EL (cell line): ENCODE data around the gene SPATS1.
A peak's percentile ranks its signal among the peaks of the same experiment; 100 is the strongest.
"Not testable (repeated sequence)": the region's sequence is repeated elsewhere in the genome, so short reads cannot be mapped to it uniquely, and the experiment has no call there.

Experiments
- DNase-seq: peaks from one replicate; pipeline ENCODE4 v3.0.0-alpha.2; 2016

Gene SPATS1

DNA sequence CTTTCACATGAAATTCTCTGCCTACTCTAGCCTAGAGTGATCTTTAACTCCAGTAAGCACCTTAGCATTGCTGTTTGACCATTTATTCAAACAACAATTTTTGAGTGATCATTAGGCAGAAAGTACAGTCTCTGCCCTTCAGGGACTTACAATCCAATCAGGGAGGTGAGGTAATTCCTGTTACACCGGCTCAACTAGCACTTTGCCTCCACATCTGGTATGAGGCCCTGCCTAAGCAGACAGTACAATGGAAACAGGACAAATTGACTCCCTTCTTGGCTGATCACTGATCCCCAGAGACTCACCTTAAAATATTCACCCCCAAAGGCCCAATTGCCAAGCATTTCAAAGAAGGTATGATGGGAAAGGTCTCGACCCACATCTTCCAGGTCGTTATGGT lies 30.7 kb upstream of the SPATS1 start:
- DNase-seq, result no peak

DNA sequence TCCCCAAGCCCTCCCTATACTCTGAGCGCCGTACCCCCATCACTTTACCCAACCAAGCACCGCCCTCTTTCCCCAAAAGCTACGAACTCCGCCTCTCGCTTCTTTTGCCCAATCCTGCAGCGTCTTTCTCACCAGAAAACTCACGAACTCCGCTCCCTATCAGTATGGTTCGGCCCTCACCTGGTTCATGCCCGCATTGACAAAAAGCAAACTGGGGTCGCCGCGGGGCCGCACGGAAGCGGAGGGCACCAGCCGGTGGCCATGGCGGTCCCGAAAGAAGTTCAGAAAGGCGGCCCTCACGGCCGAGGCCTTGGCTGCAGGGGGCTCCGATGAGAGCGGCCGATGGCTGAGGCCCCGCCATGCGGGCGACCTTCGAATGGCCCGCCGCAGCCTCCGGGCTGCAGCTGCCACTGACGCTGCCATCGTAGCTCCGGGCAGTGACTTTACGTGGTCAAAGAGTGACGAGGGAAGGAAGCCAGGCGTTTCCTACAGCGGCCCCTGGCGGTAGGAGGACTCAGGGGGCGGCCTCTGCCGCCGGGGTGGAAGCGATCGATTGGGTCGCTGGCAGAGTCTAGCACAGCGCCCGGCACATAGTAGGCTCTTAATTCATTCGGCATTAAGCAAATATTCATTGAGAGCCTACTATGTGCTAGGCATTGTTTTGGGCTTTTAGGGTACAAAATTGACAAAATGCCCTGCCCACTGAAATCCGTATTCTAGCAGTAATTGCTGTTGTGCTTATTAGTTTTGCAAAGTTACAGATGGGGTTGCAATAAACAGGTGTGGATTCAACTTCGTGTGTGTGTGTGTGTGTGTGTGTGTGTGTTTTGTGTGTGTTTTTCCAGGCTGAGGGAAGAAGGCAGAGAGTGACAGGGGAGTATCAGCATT lies 29.3 kb upstream of the SPATS1 start, which contains the start of gene AARS2:
Gene AARS2 (minus strand): TSS at position 447 of the 888 bp plus-strand sequence. CDS start 24 bp downstream, at position 423.
- peak; percentile 82 for DNase-seq

DNA sequence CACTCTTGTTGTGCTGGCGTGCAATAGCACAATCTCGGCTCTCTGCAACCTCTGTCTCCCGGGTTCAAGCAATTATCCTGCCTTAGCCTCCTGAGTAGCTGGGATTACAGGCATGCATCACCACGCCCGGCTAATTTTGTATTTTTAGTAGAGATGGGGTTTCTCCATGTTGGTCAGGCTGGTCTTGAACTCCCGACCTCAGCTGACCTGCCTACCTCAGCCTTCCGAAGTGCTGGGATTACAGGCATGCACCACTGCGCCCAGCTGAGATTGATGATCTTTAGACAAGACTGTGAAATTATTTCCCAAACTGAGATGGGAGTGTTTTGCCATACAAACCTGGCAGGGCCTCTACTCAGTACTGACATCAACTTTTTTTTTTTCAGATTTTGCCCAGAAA lies 27.8 kb upstream of the SPATS1 start:
- DNase-seq, result not testable (repeated sequence)

DNA sequence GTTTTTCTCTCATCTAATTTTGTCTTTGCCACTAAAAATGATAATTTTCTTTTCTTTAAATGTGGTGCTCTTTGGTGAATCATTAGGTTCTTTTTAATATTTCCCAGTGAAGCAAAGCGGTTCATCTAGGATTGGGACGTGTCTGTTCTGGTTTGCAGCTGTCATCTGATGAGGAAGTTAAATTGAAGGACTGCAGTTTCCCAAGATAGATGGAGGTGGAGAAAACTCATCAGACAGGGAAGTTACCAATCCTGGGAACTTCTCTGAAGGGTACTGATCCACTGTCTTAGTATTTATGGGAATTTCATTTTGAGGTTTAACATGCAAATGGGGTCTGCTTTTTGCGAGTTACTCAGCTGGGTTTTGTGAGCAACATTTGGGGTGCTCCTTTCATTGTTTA lies 26.9 kb upstream of the SPATS1 start:
- DNase-seq, result no peak

DNA sequence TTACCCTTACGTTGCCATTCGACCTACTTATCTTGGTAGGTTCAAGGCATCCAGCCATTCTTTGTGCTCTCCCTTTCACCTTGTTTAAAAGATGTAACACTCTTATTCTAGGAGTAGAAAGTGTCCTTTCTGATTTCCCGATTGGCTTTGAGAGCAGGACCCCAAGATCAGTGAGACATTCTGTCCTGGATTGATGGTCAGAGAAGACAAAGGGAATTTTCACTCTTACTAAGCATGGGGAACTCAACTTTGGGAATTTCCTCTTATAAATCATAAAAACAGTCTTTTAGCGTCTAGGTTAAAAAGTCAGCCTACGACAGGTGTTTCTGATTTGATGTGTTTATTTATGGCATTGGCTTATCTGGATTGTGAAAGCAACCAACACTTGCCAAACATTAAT lies 26.5 kb upstream of the SPATS1 start:
- no peak for DNase-seq

DNA sequence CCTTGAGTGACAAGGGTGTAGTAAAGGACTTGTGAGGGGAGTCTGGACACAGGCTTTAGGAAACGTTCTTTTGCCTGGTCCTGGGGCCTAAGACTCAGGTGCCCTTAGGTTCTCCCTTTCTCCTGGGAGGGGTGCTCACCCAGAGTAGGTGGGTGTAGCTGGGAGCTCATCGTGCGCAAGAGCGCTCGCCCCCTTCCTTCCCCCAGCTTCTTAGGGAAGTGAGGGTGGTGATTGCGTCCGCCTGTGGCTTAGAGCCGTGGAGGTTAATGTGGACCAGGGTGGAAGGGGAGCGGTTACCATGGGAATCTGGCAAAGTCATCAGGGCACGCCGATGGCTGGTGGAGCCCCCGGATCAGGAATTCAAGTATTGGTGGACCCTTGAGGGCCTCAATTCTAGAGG lies 26.0 kb upstream of the SPATS1 start:
- no peak for DNase-seq

DNA sequence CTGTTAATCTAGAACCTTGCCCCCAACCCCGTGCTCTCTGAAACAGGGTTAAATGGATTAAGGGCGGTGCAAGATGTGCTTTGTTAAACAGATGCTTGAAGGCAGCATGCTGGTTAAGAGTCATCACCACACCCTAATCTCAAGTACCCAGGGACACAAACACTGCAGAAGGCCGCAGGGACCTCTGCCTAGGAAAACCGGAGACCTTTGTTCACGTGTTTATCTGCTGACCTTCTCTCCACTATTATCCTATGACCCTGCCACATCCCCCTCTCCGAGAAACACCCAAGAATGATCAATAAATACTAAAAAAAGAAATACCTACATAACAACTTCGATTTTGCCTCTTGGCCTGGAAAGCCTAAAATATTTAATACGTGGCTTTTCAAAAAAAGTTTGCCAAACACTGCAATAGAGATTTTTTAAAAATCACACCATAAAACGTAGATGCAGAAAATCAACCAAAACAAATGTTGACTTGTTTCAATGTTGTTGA lies 25.3 kb upstream of the SPATS1 start:
- not testable (repeated sequence) for DNase-seq

DNA sequence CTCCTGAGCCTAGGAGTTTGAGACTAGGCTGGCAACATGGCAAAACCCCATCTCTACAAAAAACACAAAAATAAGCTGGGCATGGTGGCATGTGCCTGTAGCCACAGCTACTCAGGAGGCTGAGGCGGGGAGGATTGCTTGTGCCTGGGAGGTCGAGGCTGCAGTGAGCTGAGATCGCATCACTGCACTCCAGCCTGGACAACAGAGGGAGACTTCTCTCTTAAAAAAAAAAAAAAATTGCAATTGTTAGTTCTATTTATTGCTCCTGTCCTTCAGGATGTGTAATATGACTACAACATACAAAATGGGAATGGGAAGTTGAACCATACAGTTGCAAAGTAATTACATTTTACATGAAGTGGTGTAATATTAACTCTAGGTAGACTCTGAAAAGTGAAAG lies 21.2 kb upstream of the SPATS1 start:
- no peak for DNase-seq

DNA sequence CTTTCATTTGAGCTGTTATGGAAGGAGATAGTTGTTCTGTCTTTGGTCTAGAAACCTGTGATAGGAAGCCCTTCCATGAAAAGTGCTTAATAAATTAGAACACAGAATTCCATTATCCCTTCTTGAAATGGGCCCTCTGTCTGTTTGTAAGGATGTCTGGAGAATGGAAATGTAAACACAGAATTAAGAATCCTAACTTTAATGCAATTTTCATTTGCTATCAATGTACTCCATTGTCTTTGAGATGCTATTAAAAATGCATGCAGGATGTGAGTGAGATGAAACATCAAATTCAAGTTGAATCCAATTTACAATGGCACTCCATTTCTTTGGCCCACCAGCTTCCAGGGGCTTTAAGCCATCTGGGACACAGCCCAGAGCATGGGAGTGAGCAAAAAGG lies 15.4 kb upstream of the SPATS1 start:
- no peak for DNase-seq

DNA sequence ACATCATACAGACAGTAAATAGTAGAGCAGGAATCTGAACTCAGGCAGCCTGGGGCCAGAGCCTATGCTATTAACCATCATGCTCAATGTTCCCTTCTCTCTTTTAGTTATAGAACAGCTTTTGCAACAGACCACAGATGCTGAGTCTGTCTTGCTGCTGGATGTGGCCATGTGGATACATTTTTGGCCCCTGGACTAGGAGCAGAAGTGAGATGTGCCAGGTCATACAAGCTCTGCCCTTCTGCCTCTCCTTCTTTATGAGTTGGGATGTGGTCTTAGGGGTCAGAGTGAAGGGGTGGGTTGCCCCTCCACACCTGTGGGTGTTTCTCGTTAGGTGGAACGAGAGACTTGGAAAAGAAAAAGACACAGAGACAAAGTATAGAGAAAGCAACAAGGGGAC lies 14.7 kb upstream of the SPATS1 start:
- no peak for DNase-seq

DNA sequence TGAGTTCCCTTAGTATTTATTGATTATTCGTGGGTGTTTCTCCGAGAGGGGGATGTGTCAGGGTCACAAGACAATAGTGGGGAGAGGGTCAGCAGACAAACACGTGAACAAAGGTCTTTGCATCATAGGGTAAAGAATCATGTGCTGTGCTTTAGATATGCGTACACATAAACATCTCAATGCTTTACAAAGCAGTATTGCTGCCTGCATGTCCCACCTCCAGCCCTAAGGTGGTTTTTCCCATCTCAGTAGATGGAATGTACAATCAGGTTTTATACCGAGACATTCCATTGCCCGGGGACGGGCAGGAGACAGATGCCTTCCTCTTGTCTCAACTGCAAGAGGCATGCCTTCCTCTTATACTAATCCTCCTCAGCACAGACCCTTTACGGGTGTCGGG lies 14.2 kb upstream of the SPATS1 start:
- DNase-seq, result not testable (repeated sequence)

DNA sequence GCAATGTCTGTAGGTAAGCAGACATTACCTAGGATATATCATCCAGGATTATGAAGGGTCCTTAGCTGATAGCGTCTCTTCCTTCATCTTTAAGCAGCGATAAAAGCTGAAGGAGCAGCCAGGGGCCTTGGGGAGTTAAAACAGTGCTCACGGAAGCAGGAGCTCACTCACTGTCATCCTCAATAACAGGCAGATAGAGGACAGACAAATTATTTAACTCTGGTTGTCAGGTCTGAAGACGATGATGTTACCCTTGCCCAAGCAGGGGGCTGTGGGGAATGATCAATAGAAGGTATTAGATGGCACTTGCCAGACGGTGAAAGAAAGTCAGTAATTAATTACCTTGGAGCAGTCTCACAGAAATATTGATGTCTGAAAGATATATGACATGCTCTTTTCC lies 12.6 kb upstream of the SPATS1 start:
- no peak for DNase-seq

DNA sequence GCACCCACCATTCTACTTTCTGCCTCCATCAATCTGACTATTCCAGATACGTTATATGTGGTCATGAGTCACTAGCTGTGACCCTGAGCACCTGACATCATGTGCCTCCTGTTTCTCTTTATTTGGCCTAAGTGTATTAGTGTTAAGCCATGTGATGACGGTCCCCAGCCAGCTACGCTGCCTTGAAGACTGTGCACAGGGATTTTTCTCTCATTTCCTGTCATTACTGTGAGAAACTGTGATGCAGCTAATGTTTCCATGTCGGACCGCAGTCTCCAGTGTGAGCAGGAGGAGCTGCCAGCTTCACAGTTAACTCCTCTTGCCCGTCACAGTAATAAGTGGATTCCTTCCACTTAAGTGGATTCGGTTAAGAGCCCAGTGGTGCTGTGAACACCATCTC lies 9.9 kb upstream of the SPATS1 start:
- no peak for DNase-seq

DNA sequence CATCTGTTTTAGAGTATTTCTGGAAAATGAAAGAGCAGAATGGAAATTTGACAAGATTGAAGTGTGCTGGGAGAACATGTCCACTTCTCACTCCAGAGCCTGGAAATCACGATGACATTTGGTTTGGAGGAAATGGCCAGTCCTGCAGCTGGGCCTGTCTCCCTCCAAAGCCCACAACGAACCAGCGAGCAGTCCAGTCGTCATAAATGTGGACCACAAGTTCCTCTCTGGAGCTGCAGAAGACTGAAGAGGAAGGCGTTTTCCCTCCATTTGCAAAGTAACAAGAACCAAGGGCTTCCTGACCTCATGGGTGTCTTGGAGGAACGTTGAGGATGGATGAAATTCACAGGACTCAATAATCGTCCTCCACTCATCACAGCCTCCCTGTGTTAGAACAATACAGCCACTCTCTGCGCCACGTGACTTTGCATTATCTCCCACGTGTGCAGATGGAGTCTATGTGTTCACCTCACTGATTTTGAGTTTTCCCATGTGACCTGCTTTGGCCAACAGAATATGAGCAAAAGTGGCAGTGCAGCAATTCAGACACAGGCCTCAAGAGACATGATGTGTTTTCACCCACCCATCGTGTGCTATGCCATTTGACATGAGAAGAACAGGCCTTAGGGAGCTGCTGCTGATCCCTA lies 9.1 kb upstream of the SPATS1 start:
- no peak for DNase-seq

DNA sequence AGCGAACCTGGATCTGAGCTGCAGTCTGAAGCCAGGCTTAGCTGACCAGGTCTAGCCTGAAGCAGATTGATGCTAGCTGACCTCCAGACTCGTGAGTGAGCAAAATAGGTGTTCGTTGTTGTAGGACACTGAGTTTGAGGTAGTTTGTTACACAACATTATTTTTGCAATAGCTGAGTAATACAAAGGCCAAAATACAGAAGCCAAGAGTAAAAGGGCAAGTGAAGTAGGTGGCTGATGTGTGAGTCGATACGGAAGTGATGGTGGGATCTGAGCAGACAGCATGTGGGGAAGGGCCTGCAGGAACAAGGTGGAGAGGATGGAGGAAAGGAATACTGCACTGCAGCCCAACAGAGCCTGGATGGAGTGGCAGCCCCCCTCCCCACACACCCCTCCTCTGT lies 8.5 kb upstream of the SPATS1 start:
- no peak for DNase-seq

DNA sequence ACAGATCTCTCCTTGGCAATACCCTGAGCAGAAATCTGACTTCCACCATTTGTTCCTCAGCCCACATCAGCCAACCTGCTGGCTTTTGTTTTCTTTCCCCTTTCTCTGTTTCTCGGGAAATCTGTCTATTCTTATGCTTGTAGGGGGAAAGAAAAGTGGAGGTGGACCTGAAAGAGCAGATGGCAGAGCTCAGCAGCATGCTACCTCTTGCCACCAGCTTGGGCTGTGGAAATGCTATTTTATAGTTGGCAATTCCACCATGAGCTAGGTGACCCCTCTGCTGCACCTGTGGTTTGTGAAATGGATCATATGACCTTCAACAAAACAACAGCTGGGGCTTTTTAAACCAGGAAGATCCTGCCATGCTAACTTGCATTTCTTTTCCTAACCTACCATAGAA lies 6.8 kb upstream of the SPATS1 start:
- DNase-seq, result no peak

DNA sequence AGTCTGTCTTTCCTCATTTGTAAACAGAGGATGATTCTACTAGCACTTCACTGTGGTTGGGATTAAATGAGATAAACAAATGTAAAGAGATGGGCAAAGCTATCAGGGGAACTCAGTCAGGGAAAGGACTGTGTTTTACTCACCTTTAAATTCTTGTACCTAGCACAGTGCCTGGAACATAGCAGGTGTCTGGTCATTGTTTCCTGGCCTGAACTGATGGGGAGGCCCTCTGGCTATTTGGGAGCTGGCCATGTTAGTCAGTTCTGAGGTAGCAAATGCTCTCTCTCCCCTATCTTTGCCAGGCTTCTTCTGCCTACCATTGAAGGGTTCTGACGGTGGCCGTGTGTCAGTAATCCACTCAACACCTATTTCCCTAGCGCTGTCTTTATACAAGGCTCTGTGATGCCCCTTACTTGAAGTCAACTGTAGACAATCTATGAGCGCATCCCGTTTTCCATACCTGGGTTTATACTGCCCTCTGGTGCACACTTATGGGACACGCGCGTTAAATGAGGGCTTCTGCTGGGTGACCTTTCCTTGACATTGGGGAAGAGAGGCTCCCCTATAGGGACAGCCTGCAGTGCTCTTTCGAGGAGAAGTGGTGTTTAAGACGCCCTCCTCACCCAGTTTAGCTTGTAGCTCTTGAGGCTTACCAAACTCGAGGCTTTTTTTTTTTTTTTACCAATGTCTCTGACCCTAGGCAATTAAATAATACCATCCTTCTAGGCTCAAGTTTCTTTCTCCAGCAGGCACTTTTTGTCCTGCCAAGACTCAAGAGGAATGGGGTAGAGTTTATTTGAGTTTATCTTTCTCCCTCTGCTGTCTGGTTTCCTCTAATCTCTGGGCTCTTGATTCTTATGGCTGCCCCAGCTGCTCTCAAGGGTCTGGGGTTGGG lies 4.0 kb upstream of the SPATS1 start:
- DNase-seq, result peak; percentile 62

DNA sequence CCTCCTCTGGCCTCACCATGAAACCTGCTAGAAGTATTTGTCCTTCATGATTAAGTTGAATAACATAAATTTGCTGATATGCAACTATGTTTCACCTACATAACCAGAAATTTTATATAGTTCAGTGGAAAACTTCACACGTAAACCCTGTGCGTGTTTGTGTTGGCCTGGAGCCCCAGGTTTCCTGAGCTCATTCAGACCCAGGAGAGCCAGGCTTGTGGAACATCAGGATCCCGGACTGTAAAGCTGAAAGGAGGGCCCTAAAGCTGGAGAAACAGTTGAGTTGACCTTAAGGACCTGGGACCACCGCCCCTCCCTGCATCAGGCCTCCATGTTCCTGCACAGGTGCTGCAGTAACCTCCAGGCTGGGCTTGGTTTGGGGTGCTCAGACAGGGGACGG lies 3.1 kb upstream of the SPATS1 start:
- DNase-seq, result no peak

DNA sequence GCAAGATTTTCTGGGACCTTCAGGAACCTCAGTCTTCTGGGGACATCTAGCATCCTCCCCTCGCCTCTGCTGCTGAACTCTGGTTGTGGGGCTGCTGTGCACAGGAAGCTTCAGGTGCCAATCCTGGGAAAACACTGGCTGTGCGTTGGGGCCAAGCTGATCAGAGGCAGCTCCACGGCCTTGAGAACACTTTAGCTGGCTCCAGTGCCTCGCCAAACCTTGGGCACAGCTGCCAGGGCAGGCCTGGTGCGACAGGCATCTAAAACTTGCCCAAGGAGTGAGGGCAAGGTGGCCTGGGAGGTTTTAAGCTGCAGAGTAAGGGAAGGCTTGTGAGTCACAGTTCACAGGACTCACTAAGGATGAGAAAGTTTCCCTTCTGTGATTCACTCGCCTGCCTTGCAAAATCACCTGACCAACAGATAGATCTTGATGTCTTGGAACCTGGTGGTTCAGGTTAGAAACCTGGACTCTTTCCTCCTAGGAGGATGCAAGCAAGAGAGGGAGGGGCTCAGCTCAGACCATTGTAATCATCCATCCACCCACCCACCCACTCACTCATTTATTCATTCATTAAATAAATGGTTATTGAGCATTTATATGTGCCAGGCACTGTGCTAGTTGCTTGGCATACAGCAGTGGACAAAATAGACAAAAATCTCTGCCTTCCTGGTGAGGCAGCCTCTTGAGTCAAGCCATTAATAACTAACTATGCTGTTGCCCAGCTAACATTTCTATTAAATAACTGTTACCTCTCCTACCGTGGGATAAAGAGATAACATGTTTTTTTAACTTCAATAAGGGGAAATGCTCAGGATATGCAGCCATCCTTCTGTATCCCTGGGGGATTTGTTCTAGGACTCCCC lies 2.5 kb upstream of the SPATS1 start:
- peak; percentile 39 for DNase-seq

DNA sequence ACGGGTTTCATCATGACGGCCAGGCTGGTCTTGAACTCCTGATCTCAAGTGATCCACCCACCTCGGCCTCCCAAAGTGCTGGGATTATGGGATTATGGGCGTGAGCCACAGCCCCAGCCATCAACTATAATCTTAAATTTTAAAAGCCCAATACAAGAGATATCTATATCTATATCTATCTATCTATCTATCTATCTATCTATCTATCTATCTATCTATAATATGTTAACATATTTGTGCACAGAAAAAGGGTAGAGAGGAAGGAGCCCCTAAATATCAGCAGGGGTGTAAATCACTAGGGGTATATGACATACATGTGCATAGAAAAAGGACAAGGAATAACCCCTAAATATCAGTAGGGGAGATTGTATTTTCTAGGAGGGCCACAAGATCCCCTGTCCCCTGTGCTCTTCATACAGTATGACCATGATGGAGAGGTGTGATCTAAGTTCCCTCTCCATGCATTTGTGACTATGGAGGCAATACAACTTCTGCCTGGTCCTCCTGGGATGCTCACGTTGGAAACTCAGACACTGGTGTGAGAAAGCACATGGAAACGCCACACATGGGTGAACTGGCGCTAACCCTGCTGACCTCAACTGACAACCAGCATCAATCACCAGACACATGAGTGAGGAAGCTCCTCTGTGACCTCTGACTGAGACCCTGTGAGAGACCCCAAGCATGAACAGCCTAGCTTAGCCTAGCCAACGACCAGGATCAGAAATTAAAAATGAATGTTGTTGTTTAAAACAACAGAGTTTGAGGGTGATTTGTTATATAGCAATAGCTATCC lies 1.2 kb upstream of the SPATS1 start:
- no peak for DNase-seq

DNA sequence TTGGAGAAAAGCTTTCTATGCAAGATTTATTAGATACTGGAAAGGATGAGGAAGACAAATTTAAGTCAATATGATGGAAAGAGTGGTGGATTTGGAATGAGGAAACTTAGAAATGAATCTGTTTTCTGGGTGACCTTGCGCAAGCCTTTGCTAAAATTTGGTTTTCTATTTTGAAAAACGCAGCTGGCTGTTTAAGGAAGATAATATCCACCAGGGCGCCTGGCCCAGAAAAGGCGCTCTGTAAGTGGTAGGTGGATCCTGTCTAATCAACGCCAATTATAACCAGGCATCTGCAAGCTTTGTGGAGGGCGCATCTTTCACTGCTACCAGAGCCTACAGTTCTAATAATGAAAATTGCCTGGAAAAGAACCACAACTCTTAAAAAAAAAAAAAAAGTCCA lies 398 bp upstream of the SPATS1 start:
- no peak for DNase-seq
